ENCODE measurements around the gene INKA1. TPM values are rescaled to one million over a fixed set of nuclear protein-coding genes. Genes with fewer than 3 reads are reported as not detected.

INKA1 gene
- total RNA-seq, 1 experiment from 2014 or later: 1.4 TPM

GRCh38 chr3:49757197-49757596 lies 45.9 kb upstream of the INKA1 start:
- Mint-ChIP-seq H3K36me3 (ENCODE audit: insufficient read depth in 1 of 3, low read depth in 3 of 3) (peaks cover 0 to 3% (median 0%) of the 10 kb centered on the region in 3 experiments; a peak in 3 of 7 replicates), H3K4me3 (no peak overlapping the region), H3K27ac (peak overlapping the region in 1 of 3 experiments; percentile 49; a peak in 1 of 7 replicates), H3K9me3 (no peaks in the 10 kb centered on the region), H3K4me1 (peaks cover 3 to 11% of the 10 kb centered on the region in 2 experiments), H3K27me3 (ENCODE audit: low read depth) (no peaks in the 10 kb centered on the region)
- Histone ChIP-seq H4K5ac (ENCODE audit: insufficient read length, low read depth, low read length) (no peak overlapping the region), H2AFZ (ENCODE audit: low read length) (no peak overlapping the region), H3K14ac (ENCODE audit: insufficient read depth, low read length) (no peak overlapping the region), H2BK120ac (ENCODE audit: low read depth, low read length, poor library complexity, severe bottlenecking) (no peak overlapping the region), H3T11ph (ENCODE audit: low read length) (no peak overlapping the region), H3K4ac (ENCODE audit: low read depth, low read length) (no peak overlapping the region), H3K23me2 (ENCODE audit: insufficient read length, low read depth, low read length, poor library complexity, severe bottlenecking) (no peaks in the 10 kb centered on the region), H3K79me1 (ENCODE audit: insufficient read depth, low read depth, low read length, poor library complexity, severe bottlenecking) (peaks cover 6% of the 10 kb centered on the region), H3K18ac (ENCODE audit: insufficient read length, low read depth, low read length) (no peak overlapping the region), H3K79me2 (ENCODE audit: insufficient read depth, low read length) (peaks cover 3% of the 10 kb centered on the region; the same call in 1 of the 2 replicates), H3K56ac (ENCODE audit: insufficient read length, low read depth, low read length) (no peak overlapping the region), H4K20me1 (ENCODE audit: control insufficient read depth, insufficient read depth, insufficient read length) (no peaks in the 10 kb centered on the region), H3K23ac (ENCODE audit: insufficient read length, low read depth, low read length) (no peak overlapping the region), H2BK15ac (ENCODE audit: low read depth, low read length) (no peak overlapping the region), H3K9ac (ENCODE audit: extremely low read depth, insufficient read length, low read length) (no peak overlapping the region), H2AK5ac (ENCODE audit: insufficient read length, low read length) (no peak overlapping the region), H3K9me3 (ENCODE audit: control insufficient read depth, low read depth, low read length) (no peaks in the 10 kb centered on the region), H2BK12ac (ENCODE audit: insufficient read length, low read depth, low read length) (no peak overlapping the region), H3K4me2 (ENCODE audit: insufficient read depth, insufficient read length, low read length) (no peak overlapping the region), H4K91ac (ENCODE audit: insufficient read length, low read depth, low read length) (no peak overlapping the region), H2BK5ac (ENCODE audit: insufficient read length, low read length) (no peak overlapping the region), H2BK20ac (ENCODE audit: low read depth, low read length, poor library complexity, severe bottlenecking) (no peak overlapping the region), H4K8ac (replicated peaks; ENCODE audit: insufficient read length, low read depth, low read length) (no peak overlapping the region), H3K4me1 (ENCODE audit: insufficient read depth, low read length) (no peaks in the 10 kb centered on the region; the same call in 1 of the 2 replicates), H3K27me3 (ENCODE audit: insufficient read depth, low read length) (no peaks in the 10 kb centered on the region; the same call in 1 of the 2 replicates), H3K27ac (ENCODE audit: insufficient read length, low read depth, low read length) (no peak overlapping the region)
- no peak for TF ChIP-seq CTCF (conservative IDR thresholded peaks at IDR 0.05)
- no CpG with 5 or more reads among the region's 2 CpGs for WGBS (ENCODE audit: extremely low coverage, insufficient read length, low lambda C conversion rate)
- DNase-seq: no peak
